HG03135 (cell line): ENCODE data around the gene TMEM176A.

ENCODE experiments used
- ATAC-seq: cut with Tn5 transposase; IDR thresholded peaks from one replicate; pipeline ENCODE4 v1.9.1; 2021; ENCODE audit warnings: mild to moderate bottlenecking, moderate library complexity; ENCODE audit not compliant: unreplicated experiment

TMEM176A gene

DNA sequence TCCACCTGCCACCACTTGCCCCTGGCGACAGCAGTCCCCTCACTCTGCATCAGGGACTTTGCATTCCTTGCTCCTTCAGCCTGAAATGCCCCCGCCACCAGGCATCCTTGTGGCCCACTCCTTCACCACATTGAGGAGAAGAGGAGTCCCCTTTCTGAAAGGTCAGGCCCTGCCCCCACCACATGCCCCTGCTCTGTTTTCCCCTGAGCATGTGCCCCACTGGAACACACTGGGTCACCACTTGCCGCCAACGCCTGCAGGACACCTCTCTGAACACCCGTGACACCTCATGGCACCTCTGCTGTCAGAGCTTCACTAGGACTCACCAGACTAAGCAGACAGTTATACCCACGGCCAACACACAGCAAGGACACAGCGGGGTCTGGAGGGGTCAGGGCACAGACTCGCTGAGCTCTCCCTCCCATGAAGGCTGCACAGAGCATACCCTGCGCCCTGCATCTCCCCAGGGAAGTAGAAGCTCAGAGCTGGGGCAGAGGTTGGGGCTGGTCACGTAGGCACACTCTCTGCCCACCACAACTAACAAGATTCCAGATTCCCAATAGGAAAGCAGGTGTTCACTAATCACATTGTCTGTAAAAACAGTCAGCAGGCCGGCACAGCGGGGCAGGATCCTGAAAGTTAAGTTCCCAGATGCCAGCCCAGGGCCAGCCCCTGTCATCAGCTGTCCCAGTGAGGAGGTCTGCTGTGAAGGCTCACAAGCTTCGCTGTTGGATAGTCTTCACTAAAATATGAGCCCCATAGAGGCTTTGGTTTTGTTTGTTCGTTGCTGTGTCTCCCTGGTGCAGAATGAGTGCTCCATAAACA, 45.9 kb downstream of the TMEM176A start:
- ATAC-seq: no peak

- ATAC-seq: no peak
Observed at GRCh38 chr7:150847536-150847935, 47.0 kb downstream of the TMEM176A start.

GRCh38 chr7:150848111-150848510, 47.5 kb downstream of the TMEM176A start:
- ATAC-seq: no peak

GRCh38 chr7:150848561-150849115, 48.1 kb downstream of the TMEM176A start:
- no peak for ATAC-seq

- ATAC-seq: no peak
Observed at GRCh38 chr7:150849204-150849775, 48.7 kb downstream of the TMEM176A start.

GRCh38 chr7:150850273-150850672, 49.7 kb downstream of the TMEM176A start:
- no peak for ATAC-seq

GRCh38 chr7:150851492-150852370, 51.2 kb downstream of the TMEM176A start:
- no peak for ATAC-seq

GRCh38 chr7:150852371-150852905, 51.9 kb downstream of the TMEM176A start, which contains the start of gene AOC1:
TSS of gene AOC1 (plus strand) at chr7:150852517. CDS start at chr7:150856471, 3,954 bp downstream.
- no peak for ATAC-seq

DNA sequence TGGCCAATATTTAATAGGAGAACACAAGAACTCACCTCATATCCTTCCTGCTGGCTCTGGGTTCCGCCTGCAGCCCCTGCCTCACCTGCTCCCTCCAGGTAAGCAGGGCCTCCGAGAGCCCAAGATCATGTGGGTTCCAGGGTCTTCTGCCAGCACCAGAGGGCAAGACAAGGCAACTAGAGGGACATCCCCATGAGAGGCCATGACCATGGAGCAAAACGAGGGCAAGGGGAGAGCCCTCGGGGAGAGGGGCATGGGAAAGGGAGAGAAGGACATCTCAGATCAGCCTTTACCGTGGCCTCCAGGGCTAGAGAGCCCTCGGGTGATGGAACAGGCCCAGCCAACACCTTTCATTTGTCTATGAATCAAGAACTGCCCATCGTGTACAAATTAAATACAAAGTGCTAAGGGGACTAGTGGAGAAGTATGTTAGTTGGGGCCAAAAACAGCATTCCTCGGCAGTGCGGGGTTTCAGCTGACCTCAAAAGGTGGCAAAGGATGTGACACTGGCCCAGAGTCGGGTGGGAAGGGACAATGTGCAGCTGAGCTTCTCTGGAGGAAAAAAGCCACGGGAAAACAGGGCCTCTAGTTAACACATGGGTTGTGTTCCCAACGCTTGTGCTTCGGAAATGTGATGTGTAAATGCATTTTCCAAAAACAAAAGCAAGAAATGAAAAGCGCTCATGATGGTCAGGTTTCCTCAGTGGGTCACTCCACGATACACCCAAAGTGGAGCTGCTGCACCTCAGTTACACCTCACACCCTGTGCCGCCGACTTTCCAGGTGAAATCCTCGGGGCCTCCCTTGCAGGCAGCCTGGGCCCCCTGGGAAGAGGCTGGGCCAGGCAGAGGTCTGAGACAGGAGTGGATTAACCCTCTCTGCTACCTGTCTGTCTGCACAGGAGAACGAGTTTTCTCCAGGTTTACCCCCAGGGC, 53.8 kb downstream of the TMEM176A start:
- ATAC-seq: no peak
